ENCODE measurements around the gene TNRC18.
"Not testable (repeated sequence)": the region's sequence is repeated elsewhere in the genome, so short reads cannot be mapped to it uniquely, and the experiment has no call there.

TNRC18 gene

GRCh38 chr7:5315761-5316160 lies 107.9 kb downstream of the TNRC18 start:
- H3K27ac ChIP-seq (ENCODE audit: low read length) = no peak overlapping the region
- H3K4me1 ChIP-seq (ENCODE audit: control insufficient read depth, low read depth, low read length) = no peaks in the 10 kb centered on the region
- no peaks in the 10 kb centered on the region for H3K9me3 ChIP-seq (ENCODE audit: control insufficient read depth, low read depth, low read length)
- H3K4me3 ChIP-seq (ENCODE audit: low read length) = no peak overlapping the region
- no peak overlapping the region for H3K9ac ChIP-seq (ENCODE audit: low read length)
- H3K27me3 ChIP-seq (ENCODE audit: control insufficient read depth, insufficient read depth, low read length) = no peaks in the 10 kb centered on the region
- H3K36me3 ChIP-seq (ENCODE audit: control insufficient read depth, low read depth, low read length) = no peaks in the 10 kb centered on the region

GRCh38 chr7:5314864-5315263 lies 108.8 kb downstream of the TNRC18 start:
- no peak overlapping the region for H3K4me3 ChIP-seq (ENCODE audit: low read length)
- H3K27me3 ChIP-seq (ENCODE audit: control insufficient read depth, insufficient read depth, low read length) = no peaks in the 10 kb centered on the region
- H3K4me1 ChIP-seq (ENCODE audit: control insufficient read depth, low read depth, low read length) = no peaks in the 10 kb centered on the region
- H3K9me3 ChIP-seq (ENCODE audit: control insufficient read depth, low read depth, low read length) = no peaks in the 10 kb centered on the region
- H3K27ac ChIP-seq (ENCODE audit: low read length) = no peak overlapping the region
- no peaks in the 10 kb centered on the region for H3K36me3 ChIP-seq (ENCODE audit: control insufficient read depth, low read depth, low read length)
- no peak overlapping the region for H3K9ac ChIP-seq (ENCODE audit: low read length)

GRCh38 chr7:5313076-5313885 lies 110.4 kb downstream of the TNRC18 start:
- H3K36me3 ChIP-seq (ENCODE audit: control insufficient read depth, low read depth, low read length); H3K9ac ChIP-seq (ENCODE audit: low read length); H3K4me1 ChIP-seq (ENCODE audit: control insufficient read depth, low read depth, low read length); H3K9me3 ChIP-seq (ENCODE audit: control insufficient read depth, low read depth, low read length); H3K4me3 ChIP-seq (ENCODE audit: low read length); H3K27me3 ChIP-seq (ENCODE audit: control insufficient read depth, insufficient read depth, low read length); H3K27ac ChIP-seq (ENCODE audit: low read length): not testable (repeated sequence)

GRCh38 chr7:5312276-5313070 lies 111.2 kb downstream of the TNRC18 start:
- not testable (repeated sequence) for H3K4me3 ChIP-seq (ENCODE audit: low read length); H3K9me3 ChIP-seq (ENCODE audit: control insufficient read depth, low read depth, low read length); H3K36me3 ChIP-seq (ENCODE audit: control insufficient read depth, low read depth, low read length)

GRCh38 chr7:5310822-5311405 lies 112.7 kb downstream of the TNRC18 start:
- Histone ChIP-seq H3K27me3 (ENCODE audit: control insufficient read depth, insufficient read depth, low read length) (no peaks in the 10 kb centered on the region), H3K36me3 (ENCODE audit: control insufficient read depth, low read depth, low read length) (no peaks in the 10 kb centered on the region), H3K4me1 (ENCODE audit: control insufficient read depth, low read depth, low read length) (no peaks in the 10 kb centered on the region), H3K9me3 (ENCODE audit: control insufficient read depth, low read depth, low read length) (no peaks in the 10 kb centered on the region), H3K9ac (ENCODE audit: low read length) (no peak overlapping the region), H3K4me3 (ENCODE audit: low read length) (no peak overlapping the region), H3K27ac (ENCODE audit: low read length) (no peak overlapping the region)

More at GRCh38 chr7:5312276-5313070, 111.2 kb downstream of the TNRC18 start:
- H3K27me3 ChIP-seq (ENCODE audit: control insufficient read depth, insufficient read depth, low read length); H3K4me1 ChIP-seq (ENCODE audit: control insufficient read depth, low read depth, low read length); H3K27ac ChIP-seq (ENCODE audit: low read length); H3K9ac ChIP-seq (ENCODE audit: low read length): not testable (repeated sequence)

DNA sequence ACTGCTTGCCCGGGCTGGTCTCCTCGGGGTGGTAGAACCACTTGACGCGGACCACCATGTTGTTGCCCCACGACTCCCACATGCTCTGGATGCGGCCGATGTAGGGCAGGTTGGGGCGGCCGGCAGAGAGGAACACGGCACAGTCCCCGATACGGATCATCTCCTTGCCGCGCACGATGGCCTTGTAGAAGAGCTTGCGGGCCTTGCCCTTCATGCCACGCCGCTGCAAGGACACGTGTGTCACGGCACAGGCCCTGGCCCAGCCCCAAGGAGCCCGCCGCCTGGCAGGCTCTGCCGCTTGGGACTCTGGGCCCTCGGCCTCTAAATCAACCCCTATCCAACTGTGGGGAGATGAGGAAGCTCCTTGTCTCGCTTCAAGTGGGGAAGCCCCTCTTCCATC lies 114.5 kb downstream of the TNRC18 start:
- no peak overlapping the region for H3K9ac ChIP-seq (ENCODE audit: low read length)
- H3K27me3 ChIP-seq (ENCODE audit: control insufficient read depth, insufficient read depth, low read length) = no peaks in the 10 kb centered on the region
- no peaks in the 10 kb centered on the region for H3K36me3 ChIP-seq (ENCODE audit: control insufficient read depth, low read depth, low read length)
- H3K9me3 ChIP-seq (ENCODE audit: control insufficient read depth, low read depth, low read length) = no peaks in the 10 kb centered on the region
- H3K27ac ChIP-seq (ENCODE audit: low read length) = no peak overlapping the region
- no peaks in the 10 kb centered on the region for H3K4me1 ChIP-seq (ENCODE audit: control insufficient read depth, low read depth, low read length)
- H3K4me3 ChIP-seq (ENCODE audit: low read length) = no peak overlapping the region

DNA sequence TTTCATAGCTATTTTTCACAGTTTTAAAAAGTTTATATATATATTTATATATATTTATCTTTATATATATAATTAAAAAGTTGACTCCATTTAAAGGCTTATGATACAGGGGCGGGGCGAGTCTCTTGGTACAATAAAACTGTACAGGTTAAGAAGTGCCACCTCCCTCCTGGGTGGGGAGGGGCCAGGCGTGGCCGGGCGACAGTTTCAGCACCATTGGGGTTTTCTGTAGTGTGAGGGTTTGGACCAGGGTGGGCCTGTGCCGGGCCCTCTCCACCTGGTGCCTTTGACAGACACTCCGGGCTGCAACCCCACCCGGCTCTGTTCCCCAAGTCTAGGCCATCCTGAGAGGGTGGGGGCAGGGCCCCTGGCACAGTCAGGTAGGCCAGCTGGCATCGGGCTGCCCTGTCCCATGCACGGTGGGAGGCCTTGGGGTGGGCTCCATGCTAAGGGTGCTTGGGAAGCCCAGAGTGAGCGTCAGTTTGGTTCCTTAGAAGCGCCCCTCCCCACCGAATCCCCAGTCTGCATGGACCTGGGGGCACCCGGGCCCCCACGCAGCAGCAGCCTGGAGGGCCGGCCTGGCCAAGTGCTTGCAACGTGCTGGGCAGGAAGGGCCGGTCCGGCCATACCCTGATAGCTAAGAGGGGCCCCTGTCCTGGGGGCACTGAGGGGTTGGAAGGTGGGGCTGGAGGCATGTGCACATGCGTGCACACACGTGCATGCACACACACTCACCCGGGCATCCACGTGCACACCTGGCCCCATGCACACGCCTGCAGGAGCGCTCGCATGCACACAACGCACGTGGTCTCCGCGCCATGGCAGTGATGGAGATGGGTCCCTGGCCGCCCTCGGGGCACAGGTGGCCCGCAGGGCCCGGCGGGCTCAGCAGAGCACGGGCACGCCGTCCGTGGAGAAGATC lies 116.2 kb downstream of the TNRC18 start:
- not testable (repeated sequence) for H3K9ac ChIP-seq (ENCODE audit: low read length); H3K9me3 ChIP-seq (ENCODE audit: control insufficient read depth, low read depth, low read length); H3K4me3 ChIP-seq (ENCODE audit: low read length); H3K4me1 ChIP-seq (ENCODE audit: control insufficient read depth, low read depth, low read length); H3K27ac ChIP-seq (ENCODE audit: low read length); H3K36me3 ChIP-seq (ENCODE audit: control insufficient read depth, low read depth, low read length); H3K27me3 ChIP-seq (ENCODE audit: control insufficient read depth, insufficient read depth, low read length)

DNA sequence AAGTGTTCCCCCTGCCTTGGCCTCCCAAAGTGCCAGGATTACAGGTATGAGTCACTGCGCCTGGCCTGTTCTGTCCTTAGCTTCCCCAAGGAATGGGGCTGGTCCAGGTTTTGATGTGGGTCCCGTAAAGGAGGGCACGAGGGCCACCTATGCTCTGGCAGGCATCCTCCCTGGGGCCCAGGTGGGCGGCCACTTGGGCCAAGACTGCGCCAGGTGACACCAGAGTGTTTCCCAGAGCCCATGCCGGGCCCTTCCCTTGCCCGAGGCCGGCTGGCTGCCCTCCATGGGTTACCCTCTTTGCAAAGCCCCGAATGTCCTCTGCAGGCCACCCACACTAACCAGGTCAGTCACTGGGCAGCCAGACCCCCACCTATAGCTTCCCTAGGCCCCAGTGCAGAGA lies 118.6 kb downstream of the TNRC18 start:
- H3K4me1 ChIP-seq (ENCODE audit: control insufficient read depth, low read depth, low read length); H3K9ac ChIP-seq (ENCODE audit: low read length): not testable (repeated sequence)

GRCh38 chr7:5303591-5304505 lies 119.8 kb downstream of the TNRC18 start:
- Histone ChIP-seq H3K4me3 (ENCODE audit: low read length) (no peak overlapping the region), H3K9me3 (ENCODE audit: control insufficient read depth, low read depth, low read length) (no peaks in the 10 kb centered on the region), H3K36me3 (ENCODE audit: control insufficient read depth, low read depth, low read length) (no peaks in the 10 kb centered on the region), H3K4me1 (ENCODE audit: control insufficient read depth, low read depth, low read length) (no peaks in the 10 kb centered on the region), H3K27ac (ENCODE audit: low read length) (no peak overlapping the region), H3K9ac (ENCODE audit: low read length) (no peak overlapping the region), H3K27me3 (ENCODE audit: control insufficient read depth, insufficient read depth, low read length) (no peaks in the 10 kb centered on the region)

More for the DNA sequence above, 118.6 kb downstream of the TNRC18 start:
- H3K9me3 ChIP-seq (ENCODE audit: control insufficient read depth, low read depth, low read length); H3K36me3 ChIP-seq (ENCODE audit: control insufficient read depth, low read depth, low read length); H3K4me3 ChIP-seq (ENCODE audit: low read length); H3K27me3 ChIP-seq (ENCODE audit: control insufficient read depth, insufficient read depth, low read length); H3K27ac ChIP-seq (ENCODE audit: low read length): not testable (repeated sequence)

GRCh38 chr7:5303061-5303460 lies 120.6 kb downstream of the TNRC18 start:
- Histone ChIP-seq H3K36me3 (ENCODE audit: control insufficient read depth, low read depth, low read length) (no peaks in the 10 kb centered on the region), H3K4me3 (ENCODE audit: low read length) (no peak overlapping the region)

More at GRCh38 chr7:5303061-5303460, 120.6 kb downstream of the TNRC18 start:
- Histone ChIP-seq H3K27ac (ENCODE audit: low read length) (no peak overlapping the region), H3K9me3 (ENCODE audit: control insufficient read depth, low read depth, low read length) (no peaks in the 10 kb centered on the region), H3K4me1 (ENCODE audit: control insufficient read depth, low read depth, low read length) (no peaks in the 10 kb centered on the region), H3K9ac (ENCODE audit: low read length) (no peak overlapping the region), H3K27me3 (ENCODE audit: control insufficient read depth, insufficient read depth, low read length) (peaks cover under 1% of the 10 kb centered on the region)
